GM19463 (cell line): ENCODE results near the gene FTO.
"Not testable (repeated sequence)": the region's sequence is repeated elsewhere in the genome, so short reads cannot be mapped to it uniquely, and the experiment has no call there.

Source experiments
- ATAC-seq: cut with Tn5 transposase; IDR thresholded peaks from one replicate; pipeline ENCODE4 v1.9.1; 2021; ENCODE audit warnings: mild to moderate bottlenecking, moderate library complexity; ENCODE audit not compliant: unreplicated experiment

Gene FTO

GRCh38 chr16:53703590-53704444, at the start of gene FTO, which contains the start of gene RPGRIP1L:
Gene FTO (plus strand): TSS chr16:53704156.
Gene RPGRIP1L (minus strand): TSS chr16:53703859. CDS start chr16:53700723, 3,136 bp downstream.
- ATAC-seq, result peak; percentile 98

GRCh38 chr16:53654946-53655345, 49.0 kb upstream of the FTO start:
- ATAC-seq, result no peak

- no peak for ATAC-seq
Observed at GRCh38 chr16:53662072-53662471, 41.9 kb upstream of the FTO start.

GRCh38 chr16:53664724-53665345, 39.1 kb upstream of the FTO start:
- no peak for ATAC-seq

- no peak for ATAC-seq
Observed at GRCh38 chr16:53666786-53667415, 37.1 kb upstream of the FTO start.

- no peak for ATAC-seq
Observed at GRCh38 chr16:53668869-53669268, 35.1 kb upstream of the FTO start.

- ATAC-seq, result no peak
Observed at GRCh38 chr16:53672461-53672860, 31.5 kb upstream of the FTO start.

- ATAC-seq, result no peak
Observed at GRCh38 chr16:53673189-53673588, 30.8 kb upstream of the FTO start.

- ATAC-seq, result no peak
Observed at GRCh38 chr16:53678155-53678554, 25.8 kb upstream of the FTO start.

GRCh38 chr16:53678756-53679343, 25.1 kb upstream of the FTO start:
- no peak for ATAC-seq

GRCh38 chr16:53680756-53681155, 23.2 kb upstream of the FTO start:
- no peak for ATAC-seq

- no peak for ATAC-seq
Observed at GRCh38 chr16:53681354-53681753, 22.6 kb upstream of the FTO start.

GRCh38 chr16:53685334-53685733, 18.6 kb upstream of the FTO start:
- not testable (repeated sequence) for ATAC-seq

- ATAC-seq, result no peak
Observed at GRCh38 chr16:53686710-53687109, 17.2 kb upstream of the FTO start.

GRCh38 chr16:53689636-53690035, 14.3 kb upstream of the FTO start:
- ATAC-seq, result no peak

- no peak for ATAC-seq
Observed at GRCh38 chr16:53690771-53691170, 13.2 kb upstream of the FTO start.

- ATAC-seq, result no peak
Observed at GRCh38 chr16:53692146-53692545, 11.8 kb upstream of the FTO start.

GRCh38 chr16:53693320-53693719, 10.6 kb upstream of the FTO start:
- no peak for ATAC-seq

GRCh38 chr16:53695070-53695469, 8.9 kb upstream of the FTO start:
- ATAC-seq, result no peak

- ATAC-seq, result not testable (repeated sequence)
Observed at GRCh38 chr16:53698271-53698670, 5.7 kb upstream of the FTO start.

- ATAC-seq, result no peak
Observed at GRCh38 chr16:53704445-53704813, 473 bp downstream of the FTO start.
